ENCODE data around the gene ALDH5A1.

- TF ChIP-seq CTCF (IDR thresholded peaks at IDR 0.05): no peak
- no peak for TF ChIP-seq POLR2AphosphoS5 (IDR thresholded peaks at IDR 0.05)
- TF ChIP-seq POLR2A (IDR thresholded peaks at IDR 0.05): no peak
Observed at GRCh38 chr6:24445704-24446103, 49.1 kb upstream of the ALDH5A1 start.

Data from gastroesophageal sphincter (tissue), 3 donors.